Measurements from ENCODE around the gene SCUBE3. TPM values are rescaled to one million over a fixed set of nuclear protein-coding genes. Genes with fewer than 3 reads are reported as not detected.

SCUBE3 gene
- total and polyA plus RNA-seq, 2 experiments from 2014 or later, result 8.7 to 10.2 TPM

- peak; percentile 51 for DNase-seq (ENCODE audit: low spot score)
- no peaks in the 10 kb centered on the region for H3K27me3 ChIP-seq
- H3K4me1 ChIP-seq (ENCODE audit: insufficient read depth), result peaks cover 20% of the 10 kb centered on the region
- H3K4me2 ChIP-seq, result peak overlapping the region; percentile 25
- H3K27ac ChIP-seq, result peak overlapping the region; percentile 93
- no peaks in the 10 kb centered on the region for H4K20me1 ChIP-seq (ENCODE audit: insufficient read depth, poor library complexity, severe bottlenecking)
- H3K9me2 ChIP-seq (replicated peaks; ENCODE audit: insufficient read depth), result no peaks in the 10 kb centered on the region
- 77% methylated on average over 2 of the region's 2 CpGs for WGBS (ENCODE audit: low lambda C conversion rate, missing lambda C conversion rate)
- H3K4me3 ChIP-seq, result no peak overlapping the region
- no peak for TF ChIP-seq EZH2phosphoT487 (IDR thresholded peaks at IDR 0.05; ENCODE audit: low read depth, severe bottlenecking, unreplicated experiment)
- TF ChIP-seq EZH2 (IDR thresholded peaks at IDR 0.05; ENCODE audit: borderline replicate concordance), result no peak
- TF ChIP-seq CTCF (IDR thresholded peaks at IDR 0.05; ENCODE audit: poor library complexity), result no peak
- H2AFZ ChIP-seq, result no peak overlapping the region
- H3K9me3 ChIP-seq (ENCODE audit: low read depth), result no peaks in the 10 kb centered on the region
- no peaks in the 10 kb centered on the region for H3K36me3 ChIP-seq (replicated peaks; ENCODE audit: insufficient read depth, low read depth)
- no peaks in the 10 kb centered on the region for H3K79me2 ChIP-seq
Measured at GRCh38 chr6:35165630-35166071, 48.1 kb upstream of the SCUBE3 start.

- Histone ChIP-seq H3K27ac (peak overlapping the region; percentile 93), H3K36me3 (replicated peaks; ENCODE audit: insufficient read depth, low read depth) (no peaks in the 10 kb centered on the region), H3K4me1 (ENCODE audit: insufficient read depth) (peaks cover 15% of the 10 kb centered on the region), H3K4me2 (peak overlapping the region; percentile 25), H3K79me2 (no peaks in the 10 kb centered on the region), H2AFZ (no peak overlapping the region), H3K27me3 (no peaks in the 10 kb centered on the region), H3K4me3 (no peak overlapping the region), H3K9me3 (ENCODE audit: low read depth) (no peaks in the 10 kb centered on the region), H4K20me1 (ENCODE audit: insufficient read depth, poor library complexity, severe bottlenecking) (no peaks in the 10 kb centered on the region), H3K9me2 (replicated peaks; ENCODE audit: insufficient read depth) (no peaks in the 10 kb centered on the region)
- DNase-seq (ENCODE audit: low spot score), result no peak
- WGBS (ENCODE audit: low lambda C conversion rate, missing lambda C conversion rate), result 85% methylated on average over 2 of the region's 2 CpGs
- no peak for TF ChIP-seq CTCF (IDR thresholded peaks at IDR 0.05; ENCODE audit: poor library complexity)
- TF ChIP-seq EZH2 (IDR thresholded peaks at IDR 0.05; ENCODE audit: borderline replicate concordance), result no peak
- TF ChIP-seq EZH2phosphoT487 (IDR thresholded peaks at IDR 0.05; ENCODE audit: low read depth, severe bottlenecking, unreplicated experiment), result no peak
Measured at GRCh38 chr6:35166116-35166515, 47.6 kb upstream of the SCUBE3 start.

GRCh38 chr6:35166520-35166919 is 47.2 kb upstream of the SCUBE3 start:
- H2AFZ ChIP-seq, result no peak overlapping the region
- no peaks in the 10 kb centered on the region for H4K20me1 ChIP-seq (ENCODE audit: insufficient read depth, poor library complexity, severe bottlenecking)
- no peak overlapping the region for H3K4me3 ChIP-seq
- H3K36me3 ChIP-seq (replicated peaks; ENCODE audit: insufficient read depth, low read depth), result no peaks in the 10 kb centered on the region
- no peaks in the 10 kb centered on the region for H3K9me3 ChIP-seq (ENCODE audit: low read depth)
- no peaks in the 10 kb centered on the region for H3K79me2 ChIP-seq
- TF ChIP-seq EZH2 (IDR thresholded peaks at IDR 0.05; ENCODE audit: borderline replicate concordance) (no peak), EZH2phosphoT487 (IDR thresholded peaks at IDR 0.05; ENCODE audit: low read depth, severe bottlenecking, unreplicated experiment) (no peak), CTCF (IDR thresholded peaks at IDR 0.05; ENCODE audit: poor library complexity) (no peak)
- peaks cover 15% of the 10 kb centered on the region for H3K4me1 ChIP-seq (ENCODE audit: insufficient read depth)
- no peaks in the 10 kb centered on the region for H3K9me2 ChIP-seq (replicated peaks; ENCODE audit: insufficient read depth)
- H3K4me2 ChIP-seq, result peak overlapping the region; percentile 25
- no peaks in the 10 kb centered on the region for H3K27me3 ChIP-seq
- H3K27ac ChIP-seq, result peak overlapping the region; percentile 93
- WGBS (ENCODE audit: low lambda C conversion rate, missing lambda C conversion rate), result 63% methylated on average over 5 of the region's 5 CpGs
- no peak for DNase-seq (ENCODE audit: low spot score)

- H3K36me3 ChIP-seq (replicated peaks; ENCODE audit: insufficient read depth, low read depth), result no peaks in the 10 kb centered on the region
- H3K4me2 ChIP-seq, result no peak overlapping the region
- H3K27me3 ChIP-seq, result no peaks in the 10 kb centered on the region
- TF ChIP-seq CTCF (IDR thresholded peaks at IDR 0.05; ENCODE audit: poor library complexity) (no peak), EZH2 (IDR thresholded peaks at IDR 0.05; ENCODE audit: borderline replicate concordance) (no peak), EZH2phosphoT487 (IDR thresholded peaks at IDR 0.05; ENCODE audit: low read depth, severe bottlenecking, unreplicated experiment) (no peak)
- no peak overlapping the region for H2AFZ ChIP-seq
- H3K27ac ChIP-seq, result no peak overlapping the region
- H3K4me1 ChIP-seq (ENCODE audit: insufficient read depth), result peaks cover 15% of the 10 kb centered on the region
- H3K4me3 ChIP-seq, result no peak overlapping the region
- no peaks in the 10 kb centered on the region for H3K9me3 ChIP-seq (ENCODE audit: low read depth)
- no peaks in the 10 kb centered on the region for H3K9me2 ChIP-seq (replicated peaks; ENCODE audit: insufficient read depth)
- no peaks in the 10 kb centered on the region for H3K79me2 ChIP-seq
- no peaks in the 10 kb centered on the region for H4K20me1 ChIP-seq (ENCODE audit: insufficient read depth, poor library complexity, severe bottlenecking)
- no peak for DNase-seq (ENCODE audit: low spot score)
Measured at GRCh38 chr6:35167505-35167904, 46.3 kb upstream of the SCUBE3 start.

Measured in hepatocyte (in vitro differentiated cells).